ENCODE measurements around the gene AP3D1.
"Not testable (repeated sequence)": the region's sequence is repeated elsewhere in the genome, so short reads cannot be mapped to it uniquely, and the experiment has no call there.

AP3D1 gene

GRCh38 chr19:2108251-2109016, 42.9 kb downstream of the AP3D1 start:
- DNase-seq: no peak

GRCh38 chr19:2103045-2103707, 48.2 kb downstream of the AP3D1 start:
- DNase-seq: no peak

DNA sequence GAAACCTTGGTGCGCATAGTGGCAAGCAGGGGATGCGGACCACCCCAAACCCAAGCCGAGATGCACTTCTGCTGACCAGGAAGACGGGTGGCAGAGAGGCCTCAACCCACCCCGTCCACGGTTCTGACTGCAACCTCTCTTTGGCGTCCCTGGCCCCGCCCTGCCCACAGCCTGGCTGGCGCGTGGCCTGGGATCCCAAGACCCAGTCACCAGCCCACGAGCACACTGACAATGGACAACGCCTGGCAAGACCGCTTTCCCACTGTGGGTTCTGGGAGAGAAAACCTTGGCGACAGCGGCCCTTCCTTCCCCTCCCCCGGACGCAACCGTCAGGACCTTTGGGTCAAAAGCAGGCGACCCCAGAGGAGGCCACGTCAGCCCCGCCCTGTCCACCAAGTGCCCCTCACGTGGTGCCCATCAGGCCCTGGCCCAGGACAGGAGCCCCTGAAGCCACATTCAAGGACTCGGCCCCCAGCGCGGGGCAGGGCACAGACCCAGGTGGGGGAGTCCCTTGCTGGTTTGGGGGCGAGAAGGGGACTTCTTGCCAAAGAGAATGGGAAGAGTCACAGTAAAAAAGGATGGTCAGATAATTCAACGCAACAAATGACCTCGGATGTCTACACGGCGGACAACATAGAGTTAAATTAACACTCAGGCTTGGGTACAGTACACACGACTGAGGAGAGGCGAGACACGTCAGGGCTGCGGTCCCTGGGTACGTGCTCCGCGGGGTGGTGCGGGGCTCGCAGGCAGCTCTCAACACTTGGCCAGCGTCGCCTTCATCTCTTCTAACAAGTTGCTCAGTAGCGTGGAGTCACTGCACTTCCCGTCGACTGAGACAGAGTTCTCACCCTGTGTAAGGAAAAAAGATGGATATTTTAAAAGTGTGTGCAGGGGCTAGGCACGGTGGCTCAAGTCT, 49.7 kb downstream of the AP3D1 start:
- DNase-seq: no peak

- DNase-seq: no peak
Observed at GRCh38 chr19:2100719-2101061, 50.7 kb downstream of the AP3D1 start.

DNA sequence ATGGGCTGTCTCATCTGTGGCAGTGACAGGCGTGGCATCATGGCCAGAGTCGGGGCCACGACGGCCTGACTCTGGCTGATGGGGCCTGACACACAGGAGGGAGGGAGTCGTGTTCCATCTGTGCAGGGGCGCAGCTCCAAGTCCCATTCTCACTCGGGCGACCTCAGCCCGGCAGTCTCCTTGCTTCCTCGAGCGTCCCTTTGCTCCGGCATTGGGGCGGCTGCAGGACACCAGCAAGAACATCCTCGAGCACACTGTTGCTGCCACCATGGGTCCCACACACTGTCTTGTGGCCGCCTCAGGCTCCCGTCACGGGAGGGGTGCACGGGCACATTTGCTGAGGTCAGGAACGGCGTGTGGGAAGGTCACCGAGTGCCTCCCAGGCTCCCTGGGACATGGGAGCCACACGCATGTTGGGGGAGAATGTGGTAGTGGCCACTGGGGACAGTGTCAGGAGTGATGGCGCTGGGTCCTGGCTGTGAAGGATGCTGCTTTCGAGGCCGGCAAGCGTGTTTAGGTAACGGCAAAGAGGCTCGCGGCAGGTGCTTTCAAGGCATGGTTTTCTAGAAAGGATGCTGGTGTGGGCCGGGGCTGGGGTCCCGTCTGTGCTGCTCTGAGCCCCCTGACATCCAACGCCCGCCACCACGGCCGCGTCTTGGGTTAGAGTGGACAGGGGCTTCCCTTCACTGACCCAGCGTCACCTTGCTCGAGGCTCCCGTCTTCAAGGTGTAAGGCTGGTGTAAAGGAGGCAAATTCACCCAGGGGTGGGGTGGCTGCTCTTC, 51.2 kb downstream of the AP3D1 start:
- no peak for DNase-seq

GRCh38 chr19:2099054-2099501, 52.3 kb downstream of the AP3D1 start:
- DNase-seq: no peak

GRCh38 chr19:2097886-2098327, 53.5 kb downstream of the AP3D1 start:
- no peak for DNase-seq

GRCh38 chr19:2097203-2097885, 54.0 kb downstream of the AP3D1 start:
- peak; percentile 65 for DNase-seq

DNA sequence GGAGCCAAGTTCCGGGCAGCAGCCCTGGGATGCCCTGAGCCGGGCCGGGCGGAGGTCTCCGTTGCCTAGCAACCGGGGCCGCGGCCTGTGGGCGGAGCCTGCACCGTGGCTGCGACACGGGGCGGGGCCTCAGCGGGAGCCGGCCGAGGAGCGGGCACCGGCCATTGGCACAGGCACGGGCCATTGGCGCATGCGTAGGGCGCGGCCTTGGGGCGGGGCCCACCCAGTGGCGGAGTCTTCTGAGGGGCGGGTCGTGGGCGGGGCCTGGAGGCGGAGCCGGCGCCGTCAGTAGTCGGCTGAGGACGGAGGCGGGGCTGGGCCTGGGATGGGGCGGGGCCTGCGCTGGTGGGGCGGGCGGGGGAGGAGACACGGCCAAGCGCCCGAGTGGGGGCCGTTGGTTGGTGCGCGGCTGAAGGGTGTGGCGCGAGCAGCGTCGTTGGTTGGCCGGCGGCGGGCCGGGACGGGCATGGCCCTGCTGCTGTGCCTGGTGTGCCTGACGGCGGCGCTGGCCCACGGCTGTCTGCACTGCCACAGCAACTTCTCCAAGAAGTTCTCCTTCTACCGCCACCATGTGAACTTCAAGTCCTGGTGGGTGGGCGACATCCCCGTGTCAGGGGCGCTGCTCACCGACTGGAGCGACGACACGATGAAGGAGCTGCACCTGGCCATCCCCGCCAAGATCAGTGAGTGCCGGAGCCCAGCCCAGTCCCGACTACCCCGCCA, 54.7 kb downstream of the AP3D1 start, which contains the start of gene IZUMO4:
Gene IZUMO4, plus strand, starts transcription at position 436 of the 723 bp plus-strand sequence. Its CDS starts 31 bp downstream, at position 467.
- peak; percentile 100 for DNase-seq

GRCh38 chr19:2096034-2096479, 55.3 kb downstream of the AP3D1 start, which contains the start of gene MOB3A:
Gene MOB3A (minus strand): TSS chr19:2096326. CDS start chr19:2078560, 17,766 bp downstream.
- DNase-seq: peak; percentile 90

DNA sequence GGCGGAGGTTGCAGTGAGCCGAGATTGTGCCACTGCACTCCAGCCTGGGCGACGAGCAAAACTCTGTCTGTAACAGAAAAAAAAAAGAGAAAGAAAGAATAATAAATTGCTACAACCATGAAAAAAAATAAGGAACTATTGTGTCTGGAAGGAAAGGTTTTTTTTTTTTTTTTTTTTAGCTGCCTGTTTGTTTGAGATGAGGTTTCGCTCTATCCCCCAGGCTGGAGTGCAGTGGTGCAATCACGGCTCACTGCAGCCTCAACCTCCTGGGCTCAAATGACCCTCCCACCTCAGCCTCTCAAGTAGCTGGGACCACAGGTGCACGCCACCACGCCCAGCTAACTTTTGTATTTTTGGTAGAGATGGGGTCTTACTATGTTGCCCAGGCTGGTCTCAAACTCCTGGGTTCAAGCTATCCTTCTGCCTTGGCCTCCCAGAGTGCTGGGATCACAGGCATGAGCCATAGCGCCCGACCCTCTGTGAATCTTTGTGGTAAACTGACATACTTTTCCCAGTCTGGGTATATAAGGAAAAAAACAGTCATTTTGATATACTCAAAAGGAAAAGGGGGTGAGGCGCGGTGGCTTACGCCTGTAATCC, 59.3 kb downstream of the AP3D1 start:
- not testable (repeated sequence) for DNase-seq

- DNase-seq: no peak
Observed at GRCh38 chr19:2089727-2090053, 61.7 kb downstream of the AP3D1 start.

DNA sequence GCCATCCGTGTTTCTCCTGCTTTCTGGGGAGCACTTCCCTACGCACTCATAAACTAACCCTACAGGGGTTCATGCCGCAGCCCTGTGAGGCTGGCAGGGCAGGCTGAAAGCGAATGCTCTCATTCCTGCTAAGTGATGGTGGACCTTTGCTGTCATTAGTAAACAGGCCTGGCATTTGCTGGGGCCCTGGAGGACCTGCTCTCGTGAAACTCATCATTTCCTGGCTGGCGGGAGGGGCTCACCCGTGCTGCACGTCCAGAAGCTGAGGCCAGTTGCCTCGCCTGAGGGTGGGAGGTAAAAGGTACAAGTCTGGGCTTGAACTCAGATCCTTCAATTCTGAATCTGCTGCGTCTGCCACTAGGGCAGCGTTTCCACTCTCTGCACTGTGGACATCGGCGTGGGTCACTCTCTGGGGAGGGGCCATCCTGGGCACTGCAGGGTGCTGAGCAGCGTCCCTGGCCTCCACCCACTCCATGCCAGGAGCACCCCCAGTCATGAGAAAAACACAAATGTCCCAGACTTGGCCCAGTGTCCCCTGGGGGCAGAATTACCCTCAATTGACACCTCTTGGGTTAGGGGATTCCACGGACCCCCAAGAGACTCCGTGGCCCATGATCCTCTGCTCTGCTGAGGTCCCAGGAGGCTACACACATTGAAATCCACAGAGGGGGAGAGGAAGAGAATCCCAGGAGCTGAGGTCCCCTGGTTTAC, 62.2 kb downstream of the AP3D1 start:
- no peak for DNase-seq

GRCh38 chr19:2087621-2088100, 63.7 kb downstream of the AP3D1 start:
- DNase-seq: peak; percentile 34

GRCh38 chr19:2086695-2087620, 64.4 kb downstream of the AP3D1 start:
- peak; percentile 70 for DNase-seq

DNA sequence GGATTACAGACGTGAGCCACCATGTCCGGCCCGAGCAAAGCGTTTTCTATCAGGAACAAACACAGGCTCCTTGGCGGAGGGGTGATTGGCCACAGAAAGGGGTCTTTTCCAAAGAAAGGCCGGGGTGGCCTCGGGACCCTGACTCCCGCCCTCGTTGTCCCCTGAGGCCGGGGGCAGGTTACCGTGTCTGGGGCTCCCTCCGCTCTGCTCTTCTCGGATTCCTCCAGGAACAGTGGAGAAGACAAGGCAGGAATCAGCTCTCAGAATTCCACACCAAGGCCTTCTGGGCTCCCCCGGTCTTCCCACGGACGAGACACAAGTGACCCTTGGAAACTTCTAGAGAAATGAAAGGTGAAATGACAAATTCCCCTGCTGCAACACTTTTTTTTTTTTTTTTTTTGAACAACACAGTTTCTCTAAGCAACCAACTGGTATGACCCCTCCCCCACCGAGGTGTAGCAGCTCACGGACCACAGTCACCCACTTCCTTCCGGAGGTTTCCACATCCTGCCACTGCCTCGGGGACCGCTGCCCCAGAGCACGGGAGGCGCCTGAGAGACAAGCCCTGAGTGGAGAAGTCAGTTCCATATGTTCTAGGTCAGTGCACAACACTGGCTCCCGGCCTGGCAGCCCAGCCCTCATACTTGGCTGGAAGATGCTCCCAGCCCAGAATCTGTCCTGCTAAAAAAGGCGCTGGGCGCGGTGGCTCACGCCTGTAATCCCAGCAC, 66.2 kb downstream of the AP3D1 start:
- DNase-seq: peak; percentile 95

DNA sequence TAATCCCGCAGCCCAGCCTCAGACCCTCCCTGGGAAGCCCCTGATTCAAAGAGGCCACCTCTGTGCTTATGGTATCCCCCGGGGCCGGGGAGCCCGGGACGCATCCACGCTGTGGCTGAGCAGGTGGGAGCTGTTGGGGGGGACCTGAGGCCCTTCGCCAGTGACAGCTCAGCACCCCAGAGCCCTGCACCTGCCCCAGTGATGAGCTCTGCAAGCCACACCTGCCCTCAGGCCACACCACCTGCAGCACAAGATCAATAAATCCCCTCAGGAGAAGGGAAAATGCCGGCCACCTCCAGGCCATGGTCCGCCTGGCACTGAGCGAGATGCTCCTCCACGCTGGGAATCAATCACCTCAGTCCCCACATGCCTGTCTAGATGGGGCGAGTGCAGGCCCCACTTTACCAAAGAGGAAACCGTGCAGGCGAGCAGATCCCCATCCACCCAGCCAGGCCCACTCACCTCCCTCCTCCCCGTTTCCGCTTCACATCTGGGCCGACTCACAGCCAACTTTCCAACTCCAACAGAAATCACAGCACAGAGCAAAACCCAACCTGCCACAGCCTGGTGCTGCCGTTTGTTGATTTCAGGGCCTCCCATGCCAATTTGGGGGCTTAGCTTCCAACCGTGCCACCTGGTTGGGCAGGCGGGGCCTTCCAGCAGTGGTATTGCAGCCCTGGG, 68.1 kb downstream of the AP3D1 start:
- peak; percentile 74 for DNase-seq
